ENCODE measurements around the gene ZNF701. TPM values are rescaled to one million over a fixed set of nuclear protein-coding genes. Genes with fewer than 3 reads are reported as not detected.

Gene ZNF701
- total RNA-seq, 1 experiment from 2014 or later = 24.4 TPM

- Mint-ChIP-seq H3K36me3 (ENCODE audit: insufficient read depth in 1 of 3, low read depth in 3 of 3) (peaks cover 35 to 46% (median 35%) of the 10 kb centered on the region in 3 experiments), H3K9me3 (peaks cover 0 to 8% of the 10 kb centered on the region in 2 experiments; a peak in 3 of 5 replicates), H3K4me1 (no peaks in the 10 kb centered on the region), H3K4me3 (no peak overlapping the region), H3K27me3 (ENCODE audit: low read depth) (no peaks in the 10 kb centered on the region), H3K27ac (no peak overlapping the region)
- Histone ChIP-seq H3K79me1 (ENCODE audit: insufficient read depth, low read depth, low read length, poor library complexity, severe bottlenecking) (no peaks in the 10 kb centered on the region), H3K4me1 (ENCODE audit: insufficient read depth, low read length) (no peaks in the 10 kb centered on the region), H3K23ac (ENCODE audit: insufficient read length, low read depth, low read length) (no peak overlapping the region), H2AK5ac (ENCODE audit: insufficient read length, low read length) (no peak overlapping the region), H3K4ac (ENCODE audit: low read depth, low read length) (no peak overlapping the region), H3K9ac (ENCODE audit: extremely low read depth, insufficient read length, low read length) (no peak overlapping the region), H4K20me1 (ENCODE audit: control insufficient read depth, insufficient read depth, insufficient read length) (no peaks in the 10 kb centered on the region), H2AFZ (ENCODE audit: low read length) (no peak overlapping the region), H4K91ac (ENCODE audit: insufficient read length, low read depth, low read length) (no peak overlapping the region), H3K14ac (ENCODE audit: insufficient read depth, low read length) (no peak overlapping the region), H3K27ac (ENCODE audit: insufficient read length, low read depth, low read length) (no peak overlapping the region), H2BK12ac (ENCODE audit: insufficient read length, low read depth, low read length) (no peak overlapping the region), H2BK120ac (ENCODE audit: low read depth, low read length, poor library complexity, severe bottlenecking) (no peak overlapping the region), H4K8ac (replicated peaks; ENCODE audit: insufficient read length, low read depth, low read length) (no peak overlapping the region), H4K5ac (ENCODE audit: insufficient read length, low read depth, low read length) (no peak overlapping the region), H3T11ph (ENCODE audit: low read length) (no peak overlapping the region), H3K27me3 (ENCODE audit: insufficient read depth, low read length) (no peaks in the 10 kb centered on the region), H3K18ac (ENCODE audit: insufficient read length, low read depth, low read length) (no peak overlapping the region), H3K4me2 (ENCODE audit: insufficient read depth, insufficient read length, low read length) (no peak overlapping the region), H2BK15ac (ENCODE audit: low read depth, low read length) (no peak overlapping the region), H3K23me2 (ENCODE audit: insufficient read length, low read depth, low read length, poor library complexity, severe bottlenecking) (no peaks in the 10 kb centered on the region), H3K56ac (ENCODE audit: insufficient read length, low read depth, low read length) (no peak overlapping the region), H2BK5ac (ENCODE audit: insufficient read length, low read length) (no peak overlapping the region), H2BK20ac (ENCODE audit: low read depth, low read length, poor library complexity, severe bottlenecking) (no peak overlapping the region), H3K79me2 (ENCODE audit: insufficient read depth, low read length) (no peaks in the 10 kb centered on the region), H3K9me3 (ENCODE audit: control insufficient read depth, low read depth, low read length) (no peaks in the 10 kb centered on the region)
- TF ChIP-seq CTCF (conservative IDR thresholded peaks at IDR 0.05) = peak; percentile 57
- no peak for DNase-seq
- no CpG with 5 or more reads among the region's 2 CpGs for WGBS (ENCODE audit: extremely low coverage, insufficient read length, low lambda C conversion rate)
Observed at GRCh38 chr19:52622261-52622660, 52.2 kb downstream of the ZNF701 start.
